Stimulated activated CD4-positive, alpha-beta T cell treated with anti-CD3 and anti-CD28 coated beads, Interleukin-2, amount 100 ng/mL, for 48 hours (primary cell): Measurements from ENCODE around the gene SUSD4.

Experiments
- DNase-seq, 2 donors: peaks; one replicate each; pipeline ENCODE4 v3.0.0-alpha.2; 2020

Gene SUSD4

GRCh38 chr1:223176437-223176836, 187.5 kb downstream of the SUSD4 start:
- DNase-seq, result no peak

- DNase-seq, result no peak
Measured at GRCh38 chr1:223175633-223176032, 188.3 kb downstream of the SUSD4 start.

GRCh38 chr1:223175032-223175431, 188.9 kb downstream of the SUSD4 start:
- no peak for DNase-seq
